GM12892 (cell line): ENCODE data around the gene GADD45A.

Source experiments
- DNase-seq: peaks from one replicate; pipeline ENCODE4 v3.0.0; 2011; ENCODE audit not compliant: insufficient read length
- FAIRE-seq: peaks from 2 replicates; lab custom pipeline; 2011; peaks lifted over from hg19 to GRCh38; lab: Jason Lieb, UNC
- POLR2A ChIP-seq: IDR thresholded peaks from 2 replicates; pipeline ENCODE4 v1.6.1; 2011; ENCODE audit warnings: low read depth, low read length, control low read depth
- POLR2AphosphoS5 ChIP-seq: IDR thresholded peaks from 2 replicates; pipeline ENCODE4 v1.6.1; 2011; ENCODE audit warnings: low read depth, low read length, control low read depth
- TAF1 ChIP-seq: IDR thresholded peaks from 2 replicates; pipeline ENCODE4 v1.6.1; 2011; ENCODE audit warnings: low read depth, mild to moderate bottlenecking, control low read depth, low read length, borderline replicate concordance

The GADD45A gene

DNA sequence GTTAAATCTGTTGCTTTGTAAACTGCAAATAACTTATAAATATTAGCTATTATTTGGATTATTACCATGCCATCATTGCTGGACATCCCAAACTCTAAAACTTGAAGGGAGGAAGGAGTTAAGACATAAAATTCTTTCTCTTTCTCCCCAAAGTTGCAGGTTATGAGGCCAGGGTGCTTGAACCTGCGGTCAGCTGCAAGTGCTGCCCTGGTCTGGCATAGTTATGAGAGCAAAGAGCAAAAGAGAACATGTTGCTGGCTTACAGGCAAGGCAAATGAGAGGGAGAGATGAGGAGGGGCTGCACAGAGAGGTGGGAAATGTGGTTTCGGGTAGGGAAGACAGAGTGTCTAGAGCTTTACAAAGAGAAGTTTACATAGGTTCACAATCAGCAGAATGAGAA is 30.8 kb downstream of the GADD45A start:
- FAIRE-seq, result no peak
- TF ChIP-seq POLR2A, result no peak
- no peak for TF ChIP-seq POLR2AphosphoS5
- no peak for TF ChIP-seq TAF1
- DNase-seq, result no peak

DNA sequence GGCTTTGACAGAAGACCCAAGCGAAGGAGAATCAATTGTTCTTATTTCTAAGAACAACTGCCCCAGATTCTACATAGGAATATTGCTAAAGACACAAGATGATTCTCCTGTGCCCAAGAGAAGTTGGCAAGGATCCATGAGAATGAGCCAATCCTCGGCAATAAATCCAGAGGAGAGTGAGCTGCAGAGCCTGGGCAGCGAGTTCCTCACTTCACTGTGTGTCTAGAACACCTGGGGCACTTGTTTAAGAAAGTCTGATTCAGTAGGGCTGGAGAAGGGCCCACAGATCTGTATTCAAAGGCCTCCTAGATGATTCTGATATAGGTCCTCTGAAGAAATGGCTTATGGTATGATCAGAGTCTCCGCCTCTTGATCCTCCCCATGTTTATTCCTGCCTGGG is 31.8 kb downstream of the GADD45A start:
- DNase-seq (no peak), FAIRE-seq (no peak)
- TF ChIP-seq POLR2A, result no peak
- TF ChIP-seq POLR2AphosphoS5, result no peak
- no peak for TF ChIP-seq TAF1

DNA sequence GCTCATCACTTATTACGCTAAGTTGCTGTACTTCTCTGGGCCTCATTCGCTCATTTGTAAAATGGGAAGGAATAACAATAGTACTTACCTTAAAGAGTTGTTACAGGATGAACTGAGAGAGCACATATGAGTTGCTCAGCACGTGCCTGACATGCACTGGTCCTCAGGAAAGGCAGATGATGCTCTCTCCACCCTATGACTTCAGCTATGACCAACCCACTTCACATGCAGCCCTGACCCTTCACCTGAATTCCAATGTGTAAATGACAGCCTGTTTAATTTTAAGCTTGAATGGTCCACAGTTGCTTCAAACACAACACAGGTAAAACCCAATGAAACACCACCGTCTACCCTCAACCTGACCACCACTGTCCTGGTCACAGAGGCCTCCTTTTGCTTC is 32.9 kb downstream of the GADD45A start:
- no peak for DNase-seq
- no peak for FAIRE-seq
- TF ChIP-seq POLR2AphosphoS5, result no peak
- TF ChIP-seq TAF1, result no peak
- no peak for TF ChIP-seq POLR2A

DNA sequence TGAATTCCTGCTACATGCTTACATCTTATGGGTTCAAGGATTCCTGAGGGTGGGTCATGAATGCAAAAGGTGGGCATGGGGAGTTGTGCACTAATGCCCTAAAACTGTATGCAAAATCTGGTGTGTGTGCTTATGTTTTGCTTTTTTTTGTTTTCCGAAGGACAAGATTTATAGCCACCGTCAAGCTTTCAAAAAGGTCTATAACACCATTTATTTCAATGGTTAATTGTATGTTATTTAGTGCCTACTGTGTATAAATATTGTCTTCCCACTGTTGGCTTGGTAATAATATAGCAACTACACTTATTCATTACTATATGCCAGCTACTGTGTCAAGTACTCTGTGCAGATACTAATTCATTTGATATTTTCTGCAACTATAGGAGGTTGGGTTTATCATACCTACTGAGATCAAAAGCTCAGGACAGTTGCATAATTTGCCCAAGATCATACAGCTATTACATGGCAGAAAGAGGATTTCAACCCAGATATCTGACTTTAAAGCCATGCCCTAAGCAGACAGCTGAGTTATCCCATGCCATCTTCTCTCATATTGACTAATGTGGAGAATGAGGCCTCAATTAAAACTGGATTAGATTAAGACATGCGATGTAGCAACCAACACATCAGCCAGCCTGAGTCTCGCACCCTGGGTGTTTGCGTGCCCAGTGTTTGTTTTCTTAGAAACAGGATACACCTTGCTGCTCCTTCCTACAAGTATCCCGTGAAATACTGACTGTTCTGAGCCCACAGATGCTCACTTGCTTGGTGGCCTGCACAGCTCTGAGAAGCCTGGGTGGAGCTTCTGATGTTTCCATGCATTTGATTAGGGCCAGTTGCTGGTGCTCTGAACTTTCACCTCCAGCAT is 34.6 kb downstream of the GADD45A start:
- DNase-seq, result no peak
- TF ChIP-seq POLR2A (no peak), POLR2AphosphoS5 (no peak), TAF1 (no peak)
- FAIRE-seq, result no peak

DNA sequence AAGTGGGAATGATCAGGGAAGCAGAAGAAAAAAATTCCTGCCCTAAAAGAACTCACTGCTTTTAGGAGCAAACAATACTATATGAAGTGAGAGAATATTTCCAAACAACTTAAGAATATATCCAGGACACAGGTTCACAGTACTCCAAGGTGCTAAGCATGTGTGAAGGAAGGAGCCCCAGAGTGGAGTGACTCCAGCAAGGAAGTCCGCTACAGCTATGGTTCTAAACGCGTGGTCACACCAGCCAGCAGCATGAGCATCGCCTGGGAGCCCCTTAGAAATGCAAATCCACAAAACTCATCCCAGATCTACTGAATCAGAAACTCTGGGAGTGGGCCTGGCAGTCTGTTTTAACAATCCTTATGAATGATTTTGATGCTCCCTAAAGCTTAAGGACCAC is 36.1 kb downstream of the GADD45A start:
- no peak for FAIRE-seq
- no peak for DNase-seq
- no peak for TF ChIP-seq POLR2AphosphoS5
- no peak for TF ChIP-seq TAF1
- TF ChIP-seq POLR2A, result no peak

DNA sequence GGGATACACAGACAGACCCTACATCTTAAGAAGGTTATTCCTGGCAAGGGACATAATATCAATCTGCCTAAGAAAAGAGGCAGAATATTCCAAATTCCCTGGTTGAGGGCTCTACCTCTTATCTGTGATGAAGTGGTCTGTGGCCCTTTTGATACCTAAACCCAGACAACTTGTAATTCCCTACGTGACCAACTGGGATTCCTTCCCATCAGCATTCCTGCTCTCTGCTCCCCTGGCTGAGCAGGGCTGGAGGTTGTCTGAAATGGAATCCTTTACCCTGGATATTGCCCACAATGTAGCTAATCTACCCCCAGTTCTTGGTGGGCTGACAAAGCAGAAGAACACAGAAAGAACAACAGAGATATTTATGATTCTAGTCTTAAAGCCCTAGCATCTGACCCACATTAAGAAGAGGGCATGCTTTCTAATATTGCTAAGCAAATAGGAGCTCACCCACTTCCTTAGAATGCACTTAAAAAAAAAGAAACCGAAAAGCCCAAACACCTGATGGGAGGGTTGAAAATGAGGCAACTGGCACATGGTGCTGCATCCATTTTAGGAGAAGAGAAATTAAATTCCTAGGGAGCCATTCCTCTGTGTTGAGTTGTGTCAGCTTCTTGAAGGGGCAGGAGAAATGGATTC is 36.8 kb downstream of the GADD45A start:
- FAIRE-seq, result no peak

DNA sequence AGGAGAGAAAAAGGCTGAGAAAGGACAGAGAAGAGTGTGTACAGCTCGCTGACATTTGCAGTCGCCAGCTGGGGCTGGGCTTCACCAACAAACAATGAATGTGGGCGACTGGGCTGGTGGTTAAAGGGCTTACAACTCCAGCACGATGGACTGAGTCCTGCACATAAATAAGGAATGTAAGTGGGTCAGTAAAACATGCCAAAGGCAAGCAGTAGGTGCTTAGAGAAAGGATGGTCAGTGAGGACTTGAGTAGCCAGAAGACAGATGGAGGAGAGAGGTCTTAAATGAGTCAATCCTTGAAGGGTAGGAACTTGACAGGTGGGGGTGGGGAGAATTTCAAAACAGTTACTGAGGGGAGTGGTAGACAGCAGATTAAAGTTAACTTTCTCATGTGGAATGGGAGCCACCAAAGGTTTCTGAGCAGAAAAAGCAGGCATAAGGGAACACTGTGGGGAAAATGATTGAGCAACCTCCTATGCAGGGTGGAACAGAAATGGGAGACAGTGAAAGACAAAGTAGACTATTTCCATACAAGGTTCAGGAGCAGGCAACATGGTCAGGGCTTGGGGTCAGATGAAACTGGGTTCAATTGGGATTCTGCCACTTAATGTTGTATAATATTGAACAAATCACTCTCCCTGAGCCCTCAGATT is 37.4 kb downstream of the GADD45A start:
- no peak for TF ChIP-seq POLR2AphosphoS5
- no peak for TF ChIP-seq POLR2A
- TF ChIP-seq TAF1, result no peak
- FAIRE-seq, result no peak
- DNase-seq, result no peak

More for the DNA sequence above, 36.8 kb downstream of the GADD45A start:
- no peak for DNase-seq
- TF ChIP-seq TAF1 (no peak), POLR2AphosphoS5 (no peak)

DNA sequence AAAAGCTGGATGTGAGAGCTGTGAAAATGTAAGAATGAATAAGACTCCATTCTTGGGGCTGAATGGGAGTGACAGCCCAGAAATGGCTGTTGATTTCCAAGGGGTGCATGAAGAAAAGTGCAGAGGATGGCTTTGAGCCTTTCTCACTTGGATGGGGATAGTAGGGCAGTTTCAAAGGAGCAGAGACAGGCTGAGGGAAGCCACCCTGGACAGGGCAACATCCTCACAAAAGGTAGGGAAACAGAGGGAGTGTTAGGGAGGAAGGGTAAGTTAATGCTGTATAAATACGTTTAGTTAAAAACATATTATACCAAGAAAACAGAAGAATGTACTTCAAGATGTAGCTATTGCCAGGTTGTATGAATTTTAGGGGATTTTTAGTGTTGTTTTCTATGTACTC is 38.1 kb downstream of the GADD45A start:
- no peak for DNase-seq
- TF ChIP-seq TAF1 (no peak), POLR2A (no peak), POLR2AphosphoS5 (no peak)
- FAIRE-seq, result no peak

DNA sequence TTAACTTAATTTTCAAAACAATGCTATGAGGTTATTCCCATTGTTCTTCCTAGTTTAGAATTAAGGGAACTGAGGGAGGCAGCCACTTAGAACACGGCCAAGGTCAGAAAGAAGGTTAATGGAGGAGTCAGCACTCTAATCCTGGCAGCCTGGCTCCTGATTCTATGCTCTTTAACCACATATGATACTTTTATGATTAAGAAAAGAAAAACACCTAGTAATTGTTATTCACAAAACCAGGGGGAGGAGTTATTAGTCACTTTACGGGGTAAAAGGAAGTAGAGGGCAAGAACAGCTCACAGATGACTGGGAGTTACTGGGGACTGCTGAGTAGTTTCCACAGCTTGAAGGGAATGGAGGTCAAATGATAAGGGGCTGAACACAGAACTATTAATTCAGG is 38.6 kb downstream of the GADD45A start:
- DNase-seq (no peak), FAIRE-seq (no peak)
- TF ChIP-seq POLR2A, result no peak
- TF ChIP-seq TAF1, result no peak
- no peak for TF ChIP-seq POLR2AphosphoS5

DNA sequence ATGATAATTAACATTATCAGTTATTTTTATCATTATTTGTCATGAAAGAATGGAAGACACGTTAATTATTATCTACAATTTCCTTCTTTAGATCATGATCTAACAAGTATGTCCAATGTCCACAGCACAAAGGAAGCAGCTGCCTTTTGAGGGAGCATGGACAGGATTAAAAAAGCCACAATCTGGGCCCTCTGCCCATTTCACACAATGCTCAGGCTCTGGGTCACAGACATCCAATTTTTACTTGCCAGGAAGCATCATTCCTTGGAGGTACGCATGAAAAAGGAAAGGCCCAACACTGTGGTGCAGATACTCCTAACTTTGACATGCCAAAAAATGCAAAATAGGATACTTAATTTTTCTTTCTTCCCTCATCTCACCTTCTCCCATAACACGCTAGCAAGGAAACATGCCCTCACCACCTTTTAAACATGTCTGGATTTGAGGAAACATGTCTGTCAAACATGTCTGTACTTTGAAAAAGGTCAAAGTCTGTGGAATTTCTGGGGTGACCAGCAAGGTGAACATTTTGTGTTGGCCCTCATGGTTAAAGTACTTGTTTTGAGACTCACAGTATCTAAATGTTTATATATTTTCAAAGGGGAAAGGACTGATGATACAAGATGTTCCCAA is 40.0 kb downstream of the GADD45A start:
- TF ChIP-seq POLR2A, result no peak
- TF ChIP-seq POLR2AphosphoS5, result no peak
- no peak for TF ChIP-seq TAF1
- FAIRE-seq (no peak), DNase-seq (no peak)

DNA sequence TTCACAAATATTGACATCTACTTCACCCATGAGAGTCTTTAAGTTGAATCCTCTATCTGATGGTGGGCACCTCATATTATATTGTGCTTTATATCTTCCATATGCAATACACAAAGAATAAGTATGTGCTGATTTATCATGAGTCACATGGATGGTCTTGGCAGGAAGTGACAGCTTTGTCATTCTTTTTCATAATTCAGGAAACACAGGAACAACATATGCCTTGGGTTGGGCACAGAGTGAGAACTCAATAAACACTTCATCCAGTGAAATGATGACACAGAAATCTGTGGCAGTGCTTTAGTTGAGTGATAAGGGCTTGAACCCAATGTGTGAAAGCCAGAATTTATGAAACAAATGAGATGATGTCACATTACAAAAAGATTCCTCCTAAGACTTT is 41.2 kb downstream of the GADD45A start:
- DNase-seq (no peak), FAIRE-seq (no peak)
- TF ChIP-seq POLR2A (no peak), TAF1 (no peak), POLR2AphosphoS5 (no peak)
